ENCODE measurements around the gene DUSP14. TPM values are rescaled to one million over a fixed set of nuclear protein-coding genes. Genes with fewer than 3 reads are reported as not detected.
"Not testable (repeated sequence)": the region's sequence is repeated elsewhere in the genome, so short reads cannot be mapped to it uniquely, and the experiment has no call there.

DUSP14 gene
- total and polyA plus RNA-seq, 10 donors = 2.6 to 16.3 (median 3.8) TPM

DNA sequence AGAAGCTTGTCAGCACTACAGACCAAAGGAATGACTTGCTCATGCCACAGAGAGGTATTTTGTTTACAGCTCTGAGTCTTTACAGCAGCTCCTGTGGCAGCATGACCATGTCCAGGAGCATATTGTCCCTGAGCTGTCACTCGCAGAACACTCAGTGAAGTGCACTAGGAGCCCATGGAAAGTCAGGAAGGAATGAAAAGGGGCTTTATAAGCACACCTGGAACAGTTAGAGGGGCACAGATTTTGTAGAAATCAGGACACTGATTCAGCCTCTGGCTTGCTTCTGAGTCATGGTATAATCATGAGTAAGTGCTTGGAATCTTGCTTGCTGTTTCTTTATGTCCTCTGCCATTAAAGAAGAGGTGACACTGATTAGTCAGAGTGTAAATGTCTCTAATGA, 42.0 kb upstream of the DUSP14 start:
- peaks cover 3 to 100% (median 52%) of the 10 kb centered on the region in 6 donors for H3K36me3 ChIP-seq
- no peaks in the 10 kb centered on the region for H3K27me3 ChIP-seq (replicated peaks in 1 of 7)
- WGBS, 5 donors = 90 to 100% (median 98%) methylated on average over 1 of the region's 1 CpG
- no peak overlapping the region for H3K27ac ChIP-seq
- TF ChIP-seq, protein P1, sequence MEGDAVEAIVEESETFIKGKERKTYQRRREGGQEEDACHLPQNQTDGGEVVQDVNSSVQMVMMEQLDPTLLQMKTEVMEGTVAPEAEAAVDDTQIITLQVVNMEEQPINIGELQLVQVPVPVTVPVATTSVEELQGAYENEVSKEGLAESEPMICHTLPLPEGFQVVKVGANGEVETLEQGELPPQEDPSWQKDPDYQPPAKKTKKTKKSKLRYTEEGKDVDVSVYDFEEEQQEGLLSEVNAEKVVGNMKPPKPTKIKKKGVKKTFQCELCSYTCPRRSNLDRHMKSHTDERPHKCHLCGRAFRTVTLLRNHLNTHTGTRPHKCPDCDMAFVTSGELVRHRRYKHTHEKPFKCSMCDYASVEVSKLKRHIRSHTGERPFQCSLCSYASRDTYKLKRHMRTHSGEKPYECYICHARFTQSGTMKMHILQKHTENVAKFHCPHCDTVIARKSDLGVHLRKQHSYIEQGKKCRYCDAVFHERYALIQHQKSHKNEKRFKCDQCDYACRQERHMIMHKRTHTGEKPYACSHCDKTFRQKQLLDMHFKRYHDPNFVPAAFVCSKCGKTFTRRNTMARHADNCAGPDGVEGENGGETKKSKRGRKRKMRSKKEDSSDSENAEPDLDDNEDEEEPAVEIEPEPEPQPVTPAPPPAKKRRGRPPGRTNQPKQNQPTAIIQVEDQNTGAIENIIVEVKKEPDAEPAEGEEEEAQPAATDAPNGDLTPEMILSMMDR (IDR thresholded peaks at IDR 0.05 in 8 of 11, conservative IDR thresholded peaks at IDR 0.05 in 3 of 11) = no peak
- no peak for TF ChIP-seq POLR2AphosphoS5 (IDR thresholded peaks at IDR 0.05)
- TF ChIP-seq POLR2A (IDR thresholded peaks at IDR 0.05) = no peak
- DNase-seq = no peak
- no peaks in the 10 kb centered on the region for H3K4me1 ChIP-seq
- no peaks in the 10 kb centered on the region for H3K9me3 ChIP-seq
- intact Hi-C loops (cut with DNase I; ENCODE audit: low total_unique reads) = no loop called here
- H3K4me3 ChIP-seq = no peak overlapping the region

DNA sequence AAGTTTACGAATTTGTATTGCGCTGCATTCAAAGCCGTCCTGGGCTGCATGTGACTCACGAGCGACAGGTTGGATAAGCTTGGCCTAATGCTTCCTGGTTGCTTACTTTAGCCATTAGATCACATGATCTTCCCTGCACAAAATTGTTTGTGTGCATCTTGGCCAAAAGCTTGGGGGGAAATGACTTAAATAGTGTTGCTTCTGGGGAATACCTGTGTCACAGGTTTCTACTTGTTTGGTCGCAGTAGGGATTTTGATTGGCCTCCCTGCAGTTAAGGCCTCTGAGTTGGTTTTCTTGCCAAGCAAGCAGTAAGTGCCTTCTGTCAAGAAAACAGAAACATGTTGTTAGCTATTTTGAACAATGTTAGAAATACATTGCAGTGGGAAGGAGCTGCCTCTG, 39.6 kb upstream of the DUSP14 start:
- 94 to 98% (median 95%) methylated on average over 6 of the region's 6 CpGs for WGBS, 5 donors
- Histone ChIP-seq H3K4me1 (no peaks in the 10 kb centered on the region), H3K27ac (no peak overlapping the region), H3K27me3 (replicated peaks in 1 of 7) (no peaks in the 10 kb centered on the region), H3K9me3 (no peaks in the 10 kb centered on the region), H3K4me3 (no peak overlapping the region), H3K36me3 (peaks cover 0 to 100% (median 33%) of the 10 kb centered on the region in 6 donors)
- DNase-seq = no peak
- TF ChIP-seq POLR2A (IDR thresholded peaks at IDR 0.05) = no peak
- TF ChIP-seq, protein P1 (IDR thresholded peaks at IDR 0.05 in 8 of 11, conservative IDR thresholded peaks at IDR 0.05 in 3 of 11) = no peak
- no peak for TF ChIP-seq POLR2AphosphoS5 (IDR thresholded peaks at IDR 0.05)
- intact Hi-C loops (cut with DNase I; ENCODE audit: low total_unique reads) = no loop called here

DNA sequence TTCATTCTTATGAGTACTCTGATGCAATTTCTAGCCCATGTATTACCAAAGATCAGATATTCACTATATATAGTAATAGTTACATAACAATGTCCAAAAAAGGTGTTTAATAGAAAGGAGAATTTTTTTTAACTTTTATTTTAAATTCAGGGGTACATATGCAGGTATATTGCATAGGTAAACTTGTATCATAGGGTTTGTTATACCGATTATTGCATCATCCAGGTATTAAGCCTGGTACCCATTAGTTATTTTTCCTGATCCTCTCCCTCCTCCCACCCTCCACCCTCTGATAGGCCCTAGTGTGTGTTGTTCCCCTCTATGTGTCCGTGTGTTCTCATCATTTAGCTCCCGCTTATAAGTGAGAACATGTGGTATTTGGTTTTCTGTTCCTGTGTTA, 31.9 kb upstream of the DUSP14 start:
- H3K4me3 ChIP-seq; H3K4me1 ChIP-seq; H3K27ac ChIP-seq; H3K27me3 ChIP-seq (replicated peaks in 1 of 7); intact Hi-C loops (cut with DNase I; ENCODE audit: low total_unique reads); H3K9me3 ChIP-seq; DNase-seq: not testable (repeated sequence)
- 64 to 97% (median 79%) methylated on average over 3 of the region's 3 CpGs for WGBS, 5 donors
- H3K36me3 ChIP-seq = peaks cover 0 to 96% (median 18%) of the 10 kb centered on the region in 6 donors

DNA sequence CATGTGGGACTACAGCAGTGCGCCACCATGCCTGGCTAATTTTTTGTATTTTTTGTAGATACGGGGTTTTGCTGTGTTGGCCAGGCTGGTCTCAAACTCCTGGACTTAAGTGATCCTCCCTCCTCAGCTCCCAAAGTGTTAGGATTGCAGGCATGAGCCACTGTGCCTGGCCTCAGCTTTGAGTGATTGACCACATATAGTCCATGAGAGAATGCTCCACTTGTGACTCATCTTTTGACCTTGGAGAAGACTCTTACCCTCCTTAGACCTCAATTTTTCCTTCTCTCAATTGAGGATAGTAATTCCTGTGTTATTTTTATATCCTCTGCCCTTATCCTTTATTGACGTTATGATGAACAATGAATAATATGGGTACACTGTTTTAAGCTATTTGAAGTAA, 30.9 kb upstream of the DUSP14 start:
- intact Hi-C loops (cut with DNase I; ENCODE audit: low total_unique reads) = no loop called here
- no peak for DNase-seq
- H3K27me3 ChIP-seq (replicated peaks in 1 of 7) = no peaks in the 10 kb centered on the region
- H3K4me1 ChIP-seq = no peaks in the 10 kb centered on the region
- TF ChIP-seq, protein P1 (IDR thresholded peaks at IDR 0.05 in 8 of 11, conservative IDR thresholded peaks at IDR 0.05 in 3 of 11) = no peak
- TF ChIP-seq POLR2A (IDR thresholded peaks at IDR 0.05) = no peak
- no peak for TF ChIP-seq POLR2AphosphoS5 (IDR thresholded peaks at IDR 0.05)
- H3K4me3 ChIP-seq = no peak overlapping the region
- H3K9me3 ChIP-seq = no peaks in the 10 kb centered on the region
- 91 to 100% (median 94%) methylated on average over 3 of the region's 3 CpGs for WGBS, 5 donors
- peaks cover 0 to 96% (median 18%) of the 10 kb centered on the region in 6 donors for H3K36me3 ChIP-seq
- H3K27ac ChIP-seq = no peak overlapping the region

DNA sequence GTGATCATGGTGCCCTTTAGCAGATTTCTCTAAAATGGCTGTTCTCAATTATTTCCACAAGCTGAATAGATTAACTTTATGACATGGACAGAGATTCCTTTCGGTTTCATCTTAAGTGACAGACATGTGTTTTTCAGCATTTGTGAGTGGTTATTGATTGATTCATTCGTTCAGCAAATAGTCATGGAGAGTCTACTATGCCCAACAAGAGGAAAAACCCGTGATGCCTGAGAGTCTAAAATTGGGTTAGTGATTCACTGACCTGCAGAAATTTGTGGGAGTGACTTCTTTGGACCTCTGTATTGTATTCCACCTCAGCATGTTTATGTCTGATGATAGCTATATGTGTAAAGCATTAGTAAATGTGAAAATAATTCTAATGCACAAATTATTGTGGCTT, 28.0 kb upstream of the DUSP14 start:
- no peak overlapping the region for H3K4me3 ChIP-seq
- TF ChIP-seq POLR2A (IDR thresholded peaks at IDR 0.05) = no peak
- no peak for TF ChIP-seq POLR2AphosphoS5 (IDR thresholded peaks at IDR 0.05)
- TF ChIP-seq, protein P1 (IDR thresholded peaks at IDR 0.05 in 8 of 11, conservative IDR thresholded peaks at IDR 0.05 in 3 of 11) = no peak
- peaks cover 0 to 98% (median 28%) of the 10 kb centered on the region in 6 donors for H3K36me3 ChIP-seq
- no peak overlapping the region for H3K27ac ChIP-seq
- DNase-seq = no peak
- no peaks in the 10 kb centered on the region for H3K27me3 ChIP-seq (replicated peaks in 1 of 7)
- H3K4me1 ChIP-seq = no peaks in the 10 kb centered on the region
- H3K9me3 ChIP-seq = no peaks in the 10 kb centered on the region
- intact Hi-C loops (cut with DNase I; ENCODE audit: low total_unique reads) = no loop called here
- 85 to 92% (median 89%) methylated on average over 3 of the region's 3 CpGs for WGBS, 5 donors

All from spleen (tissue), 11 donors.